GM23248 (cell line): Measurements from ENCODE around the gene SYNE1. TPM values are rescaled to one million over a fixed set of nuclear protein-coding genes. Genes with fewer than 3 reads are reported as not detected.

ENCODE experiments used
- DNase-seq: peaks from one replicate; pipeline ENCODE4 v3.0.0-alpha.2; 2015
- H2AFZ ChIP-seq: fragments of 200-600 bp; sonication (generic); 2 replicates; pipeline ENCODE4 v1.6.1; 2016; ENCODE audit warnings: antibody characterized with exemption
- H3F3A ChIP-seq: fragments of 200-600 bp; sonication (generic); 2 replicates; pipeline ENCODE4 v1.6.1; 2016; ENCODE audit warnings: mild to moderate bottlenecking, antibody characterized with exemption, mixed run types; ENCODE audit not compliant: insufficient read depth
- H3K27ac ChIP-seq: fragments of 200-600 bp; sonication (generic); 2 replicates; pipeline ENCODE4 v1.5.1; 2016; ENCODE audit warnings: mild to moderate bottlenecking
- H3K27me3 ChIP-seq: fragments of 200-600 bp; sonication (generic); replicated peaks from 2 replicates; pipeline ENCODE4 v1.6.1; 2016; ENCODE audit warnings: mild to moderate bottlenecking; ENCODE audit not compliant: insufficient read depth
- H3K36me3 ChIP-seq: fragments of 200-600 bp; sonication (generic); 2 replicates; pipeline ENCODE4 v1.6.1; 2016; ENCODE audit warnings: low read depth, mild to moderate bottlenecking
- H3K4me1 ChIP-seq: fragments of 200-600 bp; sonication (generic); 2 replicates; pipeline ENCODE4 v1.6.1; 2016; ENCODE audit warnings: mild to moderate bottlenecking; ENCODE audit not compliant: insufficient read depth
- H3K4me2 ChIP-seq: fragments of 200-600 bp; sonication (generic); one replicate; pipeline ENCODE4 v1.6.1; 2016; ENCODE audit warnings: mild to moderate bottlenecking; ENCODE audit not compliant: unreplicated experiment
- H3K4me3 ChIP-seq: fragments of 200-600 bp; sonication (generic); 2 replicates; pipeline ENCODE4 v1.5.1; 2016; ENCODE audit warnings: mild to moderate bottlenecking
- H3K79me2 ChIP-seq: fragments of 200-600 bp; sonication (generic); 2 replicates; pipeline ENCODE4 v1.6.1; 2016; ENCODE audit warnings: mild to moderate bottlenecking; ENCODE audit not compliant: insufficient read depth
- H3K9ac ChIP-seq: fragments of 200-600 bp; sonication (generic); 2 replicates; pipeline ENCODE4 v1.6.1; 2016; ENCODE audit warnings: mild to moderate bottlenecking
- H3K9me2 ChIP-seq: fragments of 200-600 bp; sonication (generic); 2 replicates; pipeline ENCODE4 v1.6.1; 2016; ENCODE audit warnings: mixed run types, mild to moderate bottlenecking, moderate library complexity; ENCODE audit not compliant: insufficient read depth
- H3K9me3 ChIP-seq: fragments of 200-600 bp; sonication (generic); one replicate; pipeline ENCODE4 v1.6.1; 2017; ENCODE audit warnings: low read depth
- H4K20me1 ChIP-seq: fragments of 200-600 bp; sonication (generic); 2 replicates; pipeline ENCODE4 v1.6.0; 2016; ENCODE audit not compliant: insufficient read depth
- EZH2 ChIP-seq: fragments of 200-600 bp; sonication (generic); IDR thresholded peaks from 2 replicates; pipeline ENCODE4 v1.6.1; 2018; ENCODE audit warnings: antibody characterized with exemption, mild to moderate bottlenecking; ENCODE audit not compliant: insufficient read depth, poor library complexity, severe bottlenecking
- EZH2phosphoT487 ChIP-seq: fragments of 200-600 bp; sonication (generic); IDR thresholded peaks from 2 replicates; pipeline ENCODE4 v1.6.1; 2018; ENCODE audit warnings: antibody characterized with exemption, moderate library complexity, mild to moderate bottlenecking, low read depth; ENCODE audit not compliant: insufficient read depth
- WGBS, 2 experiments: methylation state at CpG; one replicate each; pipeline ENCODE4 v1.1.6; 2015 to 2017; ENCODE audit warnings: low lambda C conversion rate in 2 of 2, low coverage in 1 of 2; ENCODE audit errors: missing lambda C conversion rate in 2 of 2; 5-methylcytosine and 5-hydroxymethylcytosine counted together
- in situ Hi-C: fragments of 300-500 bp; cut with MboI; formaldehyde crosslinking; loops from 2 replicates; pipeline ENCODE4 v1.15.0; 2020
- polyA plus RNA-seq: library from polyadenylated mRNA; unstranded; fragments of >200 nt; fragmentation: Nextera tagmentation; extraction: Ambion mirVana; gene quantifications from 2 replicates; pipeline ENCODE4 v1.2.1, GENCODE V29; 2016
- total RNA-seq: library from RNA; depleted of rRNA; stranded (reverse); fragments of >200 nt; shearing (Covaris generic); gene quantifications from 2 replicates; pipeline ENCODE4 v1.2.3, GENCODE V29; 2014

Gene SYNE1
- total and polyA plus RNA-seq, 2 experiments from 2014 or later = 29.2 to 95.4 TPM

- Histone ChIP-seq H4K20me1 (no peaks in the 10 kb centered on the region), H3K9ac (no peak overlapping the region), H3K9me3 (no peaks in the 10 kb centered on the region), H3K4me3 (no peak overlapping the region), H3F3A (no peaks in the 10 kb centered on the region), H3K4me2 (no peak overlapping the region), H3K36me3 (no peaks in the 10 kb centered on the region), H3K27ac (no peak overlapping the region), H3K79me2 (no peaks in the 10 kb centered on the region), H3K4me1 (no peaks in the 10 kb centered on the region), H3K27me3 (no peaks in the 10 kb centered on the region), H3K9me2 (no peaks in the 10 kb centered on the region), H2AFZ (no peak overlapping the region)
- TF ChIP-seq EZH2 (no peak), EZH2phosphoT487 (no peak)
- DNase-seq = no peak
- in situ Hi-C loops = no loop called here
- 81% methylated on average over 10 of the region's 10 CpGs for WGBS, 2 experiments
Measured at GRCh38 chr6:152609125-152609670, 28.0 kb downstream of the SYNE1 start.

DNA sequence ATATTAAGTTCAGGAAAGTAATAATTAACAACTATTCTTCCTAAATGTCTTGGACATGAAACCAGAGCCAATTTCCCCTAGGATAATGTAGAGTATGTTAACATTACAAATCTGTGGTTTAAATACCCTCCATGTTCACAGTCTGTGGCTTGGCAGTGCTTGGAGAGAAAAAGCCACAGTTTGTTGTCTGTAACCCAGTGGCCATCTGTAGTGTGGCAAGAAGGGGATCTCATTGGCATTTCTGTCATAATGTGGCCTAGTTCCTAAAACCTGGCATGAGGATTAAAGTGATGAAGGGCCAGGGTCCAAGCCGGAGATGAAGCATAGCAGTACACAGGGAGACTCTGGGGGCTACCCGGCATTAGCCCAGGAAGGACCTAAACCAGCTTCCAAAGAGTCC is 31.2 kb downstream of the SYNE1 start:
- Histone ChIP-seq H3K4me3 (no peak overlapping the region), H4K20me1 (no peaks in the 10 kb centered on the region), H2AFZ (no peak overlapping the region), H3K79me2 (no peaks in the 10 kb centered on the region), H3K4me1 (no peaks in the 10 kb centered on the region), H3K27me3 (no peaks in the 10 kb centered on the region), H3K4me2 (no peak overlapping the region), H3K27ac (no peak overlapping the region), H3K9me3 (no peaks in the 10 kb centered on the region), H3K9me2 (no peaks in the 10 kb centered on the region), H3K9ac (no peak overlapping the region), H3K36me3 (no peaks in the 10 kb centered on the region), H3F3A (no peaks in the 10 kb centered on the region)
- WGBS, 2 experiments = 53 to 57% methylated on average over 2 of the region's 2 CpGs
- DNase-seq = no peak
- in situ Hi-C loops = no loop called here
- TF ChIP-seq EZH2phosphoT487 (no peak), EZH2 (no peak)

DNA sequence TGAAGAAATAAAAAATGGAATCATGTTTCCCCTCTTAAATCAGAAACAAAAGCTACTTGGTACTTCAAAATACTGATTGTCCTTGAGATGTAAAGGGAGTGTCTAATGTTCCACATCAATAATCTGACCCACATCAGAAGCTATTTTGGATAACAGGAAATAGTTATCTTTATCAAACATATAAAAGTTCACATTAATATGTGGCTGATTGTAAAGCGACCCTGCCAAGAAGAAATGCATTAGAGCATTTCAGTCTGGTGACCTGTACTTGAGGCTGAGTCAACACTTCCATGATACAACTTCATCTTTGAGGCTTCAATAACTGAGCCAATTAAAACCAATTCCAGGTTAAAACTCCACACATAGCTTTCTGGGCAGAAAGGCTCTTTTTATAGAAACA is 31.8 kb downstream of the SYNE1 start:
- no peaks in the 10 kb centered on the region for H3K27me3 ChIP-seq
- peak; percentile 68 for DNase-seq
- H4K20me1 ChIP-seq = no peaks in the 10 kb centered on the region
- H2AFZ ChIP-seq = no peak overlapping the region
- H3K27ac ChIP-seq = no peak overlapping the region
- H3K4me1 ChIP-seq = no peaks in the 10 kb centered on the region
- H3K79me2 ChIP-seq = no peaks in the 10 kb centered on the region
- no peaks in the 10 kb centered on the region for H3K36me3 ChIP-seq
- no peak for TF ChIP-seq EZH2
- TF ChIP-seq EZH2phosphoT487 = no peak
- no peak overlapping the region for H3K4me2 ChIP-seq
- no peak overlapping the region for H3K4me3 ChIP-seq
- no peaks in the 10 kb centered on the region for H3K9me2 ChIP-seq
- no peak overlapping the region for H3K9ac ChIP-seq
- in situ Hi-C loops = no loop called here
- no peaks in the 10 kb centered on the region for H3F3A ChIP-seq
- no peaks in the 10 kb centered on the region for H3K9me3 ChIP-seq
- 82 to 94% methylated on average over 1 of the region's 1 CpG for WGBS, 2 experiments

- in situ Hi-C loops = no loop called here
- no peaks in the 10 kb centered on the region for H3K9me2 ChIP-seq
- H3K9ac ChIP-seq = no peak overlapping the region
- H3K36me3 ChIP-seq = no peaks in the 10 kb centered on the region
- TF ChIP-seq EZH2phosphoT487 (no peak), EZH2 (no peak)
- no peaks in the 10 kb centered on the region for H3K79me2 ChIP-seq
- H3K27ac ChIP-seq = no peak overlapping the region
- H4K20me1 ChIP-seq = no peaks in the 10 kb centered on the region
- no peak overlapping the region for H3K4me3 ChIP-seq
- H3K9me3 ChIP-seq = no peaks in the 10 kb centered on the region
- no peak overlapping the region for H2AFZ ChIP-seq
- DNase-seq = no peak
- no peak overlapping the region for H3K4me2 ChIP-seq
- H3K27me3 ChIP-seq = no peaks in the 10 kb centered on the region
- H3K4me1 ChIP-seq = peaks cover 4% of the 10 kb centered on the region
- H3F3A ChIP-seq = no peaks in the 10 kb centered on the region
Measured at GRCh38 chr6:152603911-152604310, 33.3 kb downstream of the SYNE1 start.

DNA sequence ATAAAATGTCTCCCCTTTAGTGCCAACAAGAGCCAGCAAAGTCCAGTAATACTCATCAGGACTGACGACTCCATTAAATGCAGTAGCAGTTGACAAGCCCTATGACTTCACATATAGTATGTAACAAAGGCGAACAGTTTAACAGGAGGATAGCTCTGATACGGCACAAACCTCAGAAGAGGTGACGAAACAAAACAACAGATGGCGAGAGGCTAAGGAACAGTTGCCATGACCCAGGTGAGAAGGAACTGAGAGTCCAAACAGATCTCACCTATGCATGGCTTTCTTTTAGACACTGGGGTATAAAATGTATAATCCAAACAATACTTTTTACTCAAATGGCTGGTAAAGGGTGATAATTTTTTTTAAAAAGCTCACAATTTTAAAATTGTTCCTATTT is 37.1 kb downstream of the SYNE1 start:
- H4K20me1 ChIP-seq = no peaks in the 10 kb centered on the region
- DNase-seq = no peak
- no peak overlapping the region for H3K4me3 ChIP-seq
- H2AFZ ChIP-seq = no peak overlapping the region
- TF ChIP-seq EZH2 (no peak), EZH2phosphoT487 (no peak)
- H3K9me3 ChIP-seq = no peaks in the 10 kb centered on the region
- 80 to 87% methylated on average over 5 of the region's 5 CpGs for WGBS, 2 experiments
- H3F3A ChIP-seq = no peaks in the 10 kb centered on the region
- no peaks in the 10 kb centered on the region for H3K9me2 ChIP-seq
- H3K36me3 ChIP-seq = no peaks in the 10 kb centered on the region
- in situ Hi-C loops = no loop called here
- no peak overlapping the region for H3K4me2 ChIP-seq
- no peaks in the 10 kb centered on the region for H3K79me2 ChIP-seq
- no peaks in the 10 kb centered on the region for H3K27me3 ChIP-seq
- H3K4me1 ChIP-seq = peaks cover 12% of the 10 kb centered on the region
- no peak overlapping the region for H3K9ac ChIP-seq
- H3K27ac ChIP-seq = no peak overlapping the region
